DND-41 (cell line): ENCODE results near the gene CHST3.

Source experiments
- ATAC-seq: fragments of 200-7000 bp; cut with Tn5 transposase; 3 replicates; pipeline ENCODE4 v1.9.1; 2021; ENCODE audit warnings: low read depth; ENCODE audit not compliant: insufficient read depth
- DNase-seq: peaks from one replicate; pipeline ENCODE4 v3.0.0-alpha.2; 2020
- H2AFZ ChIP-seq: 2 replicates; pipeline ENCODE4 v1.6.0; 2012; ENCODE audit warnings: low read depth, low read length
- H3K27ac ChIP-seq: 2 replicates; pipeline ENCODE4 v1.5.1; 2012; ENCODE audit warnings: low read length, inconsistent platforms
- H3K27me3 ChIP-seq: fragments of 200-600 bp; sonication (generic); 2 replicates; pipeline ENCODE4 v1.6.0; 2012; ENCODE audit warnings: low read length, mild to moderate bottlenecking, inconsistent platforms; ENCODE audit not compliant: insufficient read depth, poor library complexity
- H3K36me3 ChIP-seq: 2 replicates; pipeline ENCODE4 v1.5.1; 2012; ENCODE audit warnings: low read length, inconsistent platforms; ENCODE audit not compliant: insufficient read depth
- H3K4me1 ChIP-seq: 2 replicates; pipeline ENCODE4 v1.5.1; 2012; ENCODE audit warnings: mild to moderate bottlenecking, low read length; ENCODE audit not compliant: insufficient read depth
- H3K4me2 ChIP-seq: 2 replicates; pipeline ENCODE4 v1.6.0; 2012; ENCODE audit warnings: mild to moderate bottlenecking, moderate library complexity, low read length, inconsistent platforms; ENCODE audit not compliant: insufficient read depth
- H3K4me3 ChIP-seq, 2 experiments: fragments of 200-600 bp in 1 of 2; shearing (Covaris generic) in 1 of 2; 2 replicates each; pipeline ENCODE4 v1.5.1; 2012 to 2016; ENCODE audit warnings: inconsistent platforms in 2 of 2, low read length in 2 of 2, mild to moderate bottlenecking in 2 of 2, low read depth in 1 of 2, moderate library complexity in 1 of 2
- H3K79me2 ChIP-seq: 2 replicates; pipeline ENCODE4 v1.6.0; 2012; ENCODE audit warnings: low read length, inconsistent platforms; ENCODE audit not compliant: insufficient read depth
- H3K9ac ChIP-seq: 2 replicates; pipeline ENCODE4 v1.6.0; 2012; ENCODE audit warnings: low read depth, mild to moderate bottlenecking, inconsistent platforms, low read length, moderate library complexity
- H3K9me3 ChIP-seq: 2 replicates; pipeline ENCODE4 v1.5.1; 2012; ENCODE audit warnings: low read length, moderate library complexity, mild to moderate bottlenecking, inconsistent platforms; ENCODE audit not compliant: insufficient read depth, severe bottlenecking
- H4K20me1 ChIP-seq: 2 replicates; pipeline ENCODE4 v1.6.0; 2012; ENCODE audit warnings: low read length; ENCODE audit not compliant: insufficient read depth
- EZH2 ChIP-seq: IDR thresholded peaks from 3 replicates; pipeline ENCODE4 v1.6.1; 2012; ENCODE audit warnings: borderline replicate concordance, low read depth, mild to moderate bottlenecking, moderate library complexity, low read length, inconsistent platforms; ENCODE audit not compliant: severe bottlenecking
- TF ChIP-seq, protein P1 (sequence below): IDR thresholded peaks from 2 replicates; pipeline ENCODE4 v1.5.1; 2012; ENCODE audit warnings: borderline replicate concordance, low read length, moderate library complexity, mild to moderate bottlenecking; ENCODE audit not compliant: poor library complexity, severe bottlenecking; ENCODE audit errors: extremely low read depth

CHST3 gene

DNA sequence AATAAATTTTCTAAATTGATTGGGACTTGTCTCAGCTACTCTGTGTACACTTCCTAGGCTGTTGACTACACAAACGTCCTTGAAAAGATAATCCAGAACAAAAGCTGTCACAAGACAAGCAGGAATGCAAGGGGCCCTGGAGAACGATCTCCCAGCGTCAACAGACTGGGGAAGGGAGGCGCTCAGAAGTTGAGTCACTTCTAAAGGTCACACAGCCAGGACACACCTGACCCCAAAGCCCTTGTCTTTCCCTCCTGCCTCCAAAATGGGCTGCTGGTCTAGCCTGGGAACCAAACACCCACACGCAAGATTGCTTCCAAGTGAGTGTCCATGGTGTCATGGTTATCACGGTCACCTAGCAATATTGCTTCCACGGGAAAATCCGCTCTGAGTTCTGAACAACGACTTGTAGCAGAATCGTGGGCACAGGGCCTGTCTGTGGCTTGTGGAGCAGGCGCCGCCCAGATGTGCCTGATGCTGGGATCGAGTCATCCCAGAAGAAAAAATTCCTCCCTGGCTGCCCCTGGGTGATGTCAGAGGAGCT is 74.3 kb downstream of the CHST3 start:
- H3K27me3 ChIP-seq, result no peaks in the 10 kb centered on the region
- no peak overlapping the region for H3K9ac ChIP-seq
- H3K4me1 ChIP-seq, result no peaks in the 10 kb centered on the region
- ATAC-seq (no peak), DNase-seq (no peak)
- no peaks in the 10 kb centered on the region for H3K36me3 ChIP-seq
- H3K9me3 ChIP-seq, result no peaks in the 10 kb centered on the region
- H3K4me3 ChIP-seq, result no peak overlapping the region
- H3K27ac ChIP-seq, result no peak overlapping the region
- H3K4me2 ChIP-seq, result no peak overlapping the region
- no peak overlapping the region for H2AFZ ChIP-seq
- TF ChIP-seq EZH2, result no peak
- TF ChIP-seq, protein P1, sequence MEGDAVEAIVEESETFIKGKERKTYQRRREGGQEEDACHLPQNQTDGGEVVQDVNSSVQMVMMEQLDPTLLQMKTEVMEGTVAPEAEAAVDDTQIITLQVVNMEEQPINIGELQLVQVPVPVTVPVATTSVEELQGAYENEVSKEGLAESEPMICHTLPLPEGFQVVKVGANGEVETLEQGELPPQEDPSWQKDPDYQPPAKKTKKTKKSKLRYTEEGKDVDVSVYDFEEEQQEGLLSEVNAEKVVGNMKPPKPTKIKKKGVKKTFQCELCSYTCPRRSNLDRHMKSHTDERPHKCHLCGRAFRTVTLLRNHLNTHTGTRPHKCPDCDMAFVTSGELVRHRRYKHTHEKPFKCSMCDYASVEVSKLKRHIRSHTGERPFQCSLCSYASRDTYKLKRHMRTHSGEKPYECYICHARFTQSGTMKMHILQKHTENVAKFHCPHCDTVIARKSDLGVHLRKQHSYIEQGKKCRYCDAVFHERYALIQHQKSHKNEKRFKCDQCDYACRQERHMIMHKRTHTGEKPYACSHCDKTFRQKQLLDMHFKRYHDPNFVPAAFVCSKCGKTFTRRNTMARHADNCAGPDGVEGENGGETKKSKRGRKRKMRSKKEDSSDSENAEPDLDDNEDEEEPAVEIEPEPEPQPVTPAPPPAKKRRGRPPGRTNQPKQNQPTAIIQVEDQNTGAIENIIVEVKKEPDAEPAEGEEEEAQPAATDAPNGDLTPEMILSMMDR, result no peak
- H4K20me1 ChIP-seq, result no peaks in the 10 kb centered on the region
- H3K79me2 ChIP-seq, result no peaks in the 10 kb centered on the region

DNA sequence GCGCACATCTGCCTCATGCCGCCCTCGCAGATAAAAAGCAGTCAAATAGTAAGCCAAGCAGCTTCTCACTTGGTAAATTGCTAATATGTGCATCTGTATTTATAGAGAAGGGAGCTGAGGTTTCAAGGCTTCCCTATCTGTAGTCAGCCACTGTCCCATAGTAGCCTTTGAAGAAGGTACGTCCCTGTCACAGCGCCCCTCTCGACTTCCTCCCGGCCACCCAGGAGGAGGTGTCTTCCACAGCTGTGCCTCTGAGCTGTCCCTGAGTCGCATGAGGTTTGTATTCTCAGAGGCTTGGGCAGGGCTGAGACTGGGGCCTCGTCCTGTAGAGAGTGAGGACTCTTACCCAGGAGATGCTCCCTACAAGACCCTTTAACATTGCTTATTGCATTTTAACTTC is 75.2 kb downstream of the CHST3 start:
- H3K27me3 ChIP-seq, result no peaks in the 10 kb centered on the region
- DNase-seq (peak; percentile 19), ATAC-seq (peak; percentile 54; the same call in 1 of the 3 replicates)
- H3K4me3 ChIP-seq, result no peak overlapping the region
- no peaks in the 10 kb centered on the region for H3K4me1 ChIP-seq
- no peaks in the 10 kb centered on the region for H4K20me1 ChIP-seq
- no peak for TF ChIP-seq EZH2
- TF ChIP-seq, protein P1, result no peak
- no peak overlapping the region for H3K9ac ChIP-seq
- no peaks in the 10 kb centered on the region for H3K9me3 ChIP-seq
- no peaks in the 10 kb centered on the region for H3K36me3 ChIP-seq
- H3K79me2 ChIP-seq, result no peaks in the 10 kb centered on the region
- H3K27ac ChIP-seq, result no peak overlapping the region
- no peak overlapping the region for H3K4me2 ChIP-seq
- H2AFZ ChIP-seq, result no peak overlapping the region

DNA sequence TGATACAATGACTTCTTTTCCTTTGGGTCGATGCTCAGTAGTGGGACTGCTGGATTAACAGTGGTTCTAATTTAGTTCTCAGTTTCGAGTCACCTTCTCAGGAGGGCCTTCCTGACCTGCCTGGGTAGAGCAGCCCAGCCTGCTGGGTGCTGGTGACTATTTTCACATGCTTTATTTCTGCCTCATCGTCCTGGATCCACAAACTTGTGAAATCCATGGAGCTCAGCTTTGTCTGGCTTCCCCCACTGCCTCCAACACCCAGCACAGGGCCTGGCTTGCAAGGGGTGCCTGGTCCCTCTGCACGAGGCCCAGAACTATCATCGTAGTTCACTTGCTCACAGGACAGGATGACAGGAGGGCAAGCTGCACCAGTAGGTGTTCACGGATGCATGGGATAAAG is 77.3 kb downstream of the CHST3 start:
- Histone ChIP-seq H3K27ac (no peak overlapping the region), H2AFZ (no peak overlapping the region), H3K4me3 (no peak overlapping the region), H3K4me2 (no peak overlapping the region), H3K9me3 (no peaks in the 10 kb centered on the region), H3K79me2 (no peaks in the 10 kb centered on the region), H3K36me3 (no peaks in the 10 kb centered on the region), H4K20me1 (no peaks in the 10 kb centered on the region), H3K27me3 (no peaks in the 10 kb centered on the region), H3K4me1 (no peaks in the 10 kb centered on the region), H3K9ac (no peak overlapping the region)
- ATAC-seq (no peak), DNase-seq (no peak)
- TF ChIP-seq EZH2, result no peak
- TF ChIP-seq, protein P1, result no peak
